Ammon's horn (tissue), 1 donor: ENCODE data around the gene ACTR6.
"Not testable (repeated sequence)": the region's sequence is repeated elsewhere in the genome, so short reads cannot be mapped to it uniquely, and the experiment has no call there.

Experiments
- DNase-seq: peaks from one replicate; pipeline ENCODE4 v3.0.0-alpha.2; 2016; ENCODE audit warnings: low spot score

The ACTR6 gene

DNA sequence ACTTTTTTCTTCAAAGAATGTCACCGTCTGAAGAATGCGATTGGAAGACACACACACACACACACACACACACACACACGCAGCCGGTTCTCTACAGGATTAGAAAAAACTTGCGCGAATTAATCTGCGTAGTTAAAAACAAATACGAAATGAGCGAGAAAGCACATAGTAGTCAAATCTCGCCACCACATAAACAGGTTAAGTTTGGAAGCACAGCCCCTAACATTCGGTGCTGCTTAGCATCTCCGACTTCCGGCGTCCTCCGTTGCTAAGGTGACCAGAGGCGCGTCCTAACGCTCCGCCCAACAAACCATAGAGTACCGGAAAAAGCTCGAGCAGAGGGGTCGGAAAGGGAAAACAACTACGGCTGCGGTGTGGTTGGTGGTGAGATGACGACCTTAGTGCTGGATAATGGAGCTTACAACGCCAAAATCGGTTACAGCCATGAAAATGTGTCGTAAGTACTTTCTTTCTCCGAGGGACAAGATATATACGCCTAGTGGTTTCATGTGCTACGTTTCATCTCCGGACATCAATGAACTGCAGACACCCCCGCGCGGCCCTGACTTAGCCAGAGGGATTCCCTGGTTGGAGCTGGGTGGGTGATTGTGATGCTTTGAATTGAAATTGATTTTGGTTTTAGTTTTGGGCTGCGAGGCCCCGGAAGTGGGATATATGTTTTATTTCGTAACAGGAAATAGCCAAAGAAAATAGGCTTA, at the start of gene ACTR6:
TSS of gene ACTR6 (plus strand) at position 353 of the 719 bp plus-strand sequence. CDS start at position 390, 37 bp downstream.
- DNase-seq = peak; percentile 97

DNA sequence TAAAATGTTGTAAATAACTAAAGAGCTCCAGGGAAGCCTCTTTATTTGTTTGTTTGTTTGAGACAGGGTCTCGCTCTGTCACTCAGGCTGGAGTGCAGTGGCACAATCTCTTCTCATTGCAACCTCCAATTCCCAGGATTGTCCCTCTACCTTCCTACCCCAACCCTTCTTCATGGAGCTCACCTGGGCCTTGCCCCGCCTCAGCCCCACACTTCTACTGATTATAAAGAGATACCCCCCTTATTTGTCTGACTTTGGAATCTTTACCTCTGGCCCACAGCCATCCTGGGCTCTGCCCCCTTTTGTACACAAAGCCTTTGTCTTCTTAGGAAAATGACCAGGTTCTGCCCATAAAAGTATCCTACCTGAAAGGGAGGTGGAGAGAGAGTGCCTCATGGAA, 48.8 kb upstream of the ACTR6 start:
- DNase-seq = no peak

DNA sequence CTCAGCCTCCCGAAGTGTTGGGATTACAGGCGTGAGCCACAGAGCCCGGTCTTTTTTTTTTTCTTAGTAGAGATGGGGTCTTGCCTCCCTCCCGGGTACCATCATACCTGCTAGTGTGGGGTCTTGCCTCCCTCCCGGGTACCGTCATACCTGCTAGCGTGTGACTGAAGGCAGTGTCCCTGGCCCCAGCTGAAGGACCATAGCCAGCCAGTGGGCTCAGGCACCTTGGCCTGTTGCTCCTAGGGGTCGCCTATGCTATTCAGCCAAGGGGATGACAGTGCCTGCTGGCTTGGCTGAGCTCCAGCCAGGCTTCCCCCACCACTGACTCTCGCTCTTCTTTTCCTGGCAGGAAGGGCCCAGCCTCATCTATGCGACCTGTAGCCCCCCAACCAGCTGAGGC, 47.5 kb upstream of the ACTR6 start:
- no peak for DNase-seq

DNA sequence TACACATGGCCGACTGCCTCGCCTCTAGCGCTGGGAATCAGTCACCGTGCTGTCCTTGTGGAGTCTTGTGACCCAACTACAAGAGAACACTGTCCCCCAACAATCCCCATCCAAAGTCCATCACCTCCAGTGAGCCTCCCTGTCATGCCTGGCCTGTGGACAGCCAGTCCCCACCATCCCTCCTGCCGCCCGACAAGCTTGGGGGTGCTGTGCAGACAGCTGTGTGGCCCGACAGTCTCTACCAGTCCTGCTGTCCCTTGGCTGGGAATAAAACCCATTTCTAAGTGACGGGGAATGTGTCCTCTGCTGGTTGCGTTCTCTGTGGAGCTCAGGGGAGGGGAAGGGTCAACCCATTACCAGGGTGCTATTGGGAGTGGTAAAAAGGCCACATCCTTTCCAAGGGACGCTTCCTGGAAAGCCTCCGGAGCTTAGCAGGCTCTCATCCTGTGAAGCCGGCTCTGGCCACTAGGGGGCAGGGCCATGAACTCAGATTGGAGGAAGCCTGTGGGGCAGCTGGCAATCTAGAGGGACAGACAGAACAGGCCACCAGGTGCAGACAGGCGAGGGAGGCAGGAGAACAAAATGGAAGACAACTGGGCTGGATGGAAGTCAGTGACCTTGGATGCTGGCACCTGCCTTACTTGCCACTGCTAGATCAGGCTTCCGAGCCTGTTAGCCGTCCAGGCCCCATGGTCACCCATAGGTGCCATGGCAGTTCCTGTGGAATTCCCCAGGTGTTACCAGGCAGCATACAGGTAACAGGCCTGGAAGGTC, 46.0 kb upstream of the ACTR6 start:
- DNase-seq = peak; percentile 52

DNA sequence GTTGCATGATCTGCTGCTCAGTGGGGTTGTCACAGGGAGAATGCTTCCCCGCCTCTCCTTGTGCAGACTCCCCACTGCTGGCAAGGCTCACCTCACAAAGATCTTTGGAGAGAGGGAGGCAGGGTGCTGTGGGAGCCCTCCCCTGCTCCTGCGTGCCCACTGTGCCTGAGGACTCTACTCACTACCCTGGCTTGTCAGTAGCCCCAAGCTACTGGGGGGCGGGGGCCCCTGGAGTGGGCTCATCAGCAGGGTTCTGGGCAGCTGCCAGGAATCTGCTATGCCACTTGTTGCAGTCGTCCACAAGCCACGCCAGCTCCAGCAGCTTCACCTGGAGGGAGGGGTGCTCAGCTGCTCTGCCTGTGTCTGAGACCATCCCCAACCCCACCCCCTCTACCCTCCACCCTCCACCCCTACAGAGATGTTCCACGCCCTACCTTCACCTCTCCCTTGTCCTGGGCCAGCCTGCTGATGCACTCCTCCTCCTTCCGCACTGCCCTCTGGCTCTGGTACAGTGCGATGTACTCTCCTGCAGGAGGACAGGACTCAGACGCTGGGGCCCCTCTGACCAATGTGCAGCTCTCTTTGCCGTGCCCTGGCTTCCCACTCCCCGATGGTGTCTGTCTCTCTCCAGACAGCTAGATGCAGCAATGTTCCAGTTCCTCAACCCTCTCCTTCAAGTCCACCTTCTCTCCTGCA, 43.7 kb upstream of the ACTR6 start:
- no peak for DNase-seq

DNA sequence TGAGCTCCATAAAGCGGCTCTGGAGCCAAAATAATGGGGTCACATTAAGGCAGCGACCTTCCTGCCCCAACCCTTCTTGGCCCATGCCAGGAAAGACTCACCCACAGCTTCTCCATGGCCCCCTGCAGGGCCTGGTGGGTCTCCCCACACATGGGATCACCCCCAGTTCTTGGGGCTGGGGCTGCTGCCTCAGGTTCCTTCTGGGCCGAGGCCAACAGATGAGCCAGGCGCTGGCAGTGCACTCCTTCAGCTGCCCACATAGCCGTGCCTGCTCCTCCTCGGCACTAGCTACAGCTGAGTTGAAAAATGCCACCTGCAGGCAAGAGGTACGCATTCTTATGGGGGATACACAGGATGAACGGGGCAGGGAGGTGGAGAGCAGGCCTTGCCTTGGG, 43.2 kb upstream of the ACTR6 start:
- DNase-seq = no peak

DNA sequence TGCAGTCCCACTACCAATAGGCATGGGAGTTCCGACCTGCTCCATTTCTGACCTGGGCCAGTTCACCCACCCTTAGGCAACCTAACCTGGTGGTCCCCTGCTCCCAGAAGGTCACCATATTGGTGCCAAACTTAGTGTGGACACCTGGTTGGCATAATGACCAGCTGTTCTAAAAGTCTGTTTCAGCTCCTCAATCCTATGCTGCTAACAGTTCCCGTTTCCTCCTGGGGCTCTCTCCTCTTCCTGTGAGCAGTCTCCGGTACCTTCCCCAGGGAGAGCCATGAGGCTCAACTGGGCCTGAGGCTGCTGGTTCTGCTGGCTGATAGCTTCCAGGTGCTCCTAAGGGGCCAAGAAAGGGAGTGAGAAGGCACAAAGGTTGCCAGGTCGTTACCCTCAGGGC, 42.1 kb upstream of the ACTR6 start:
- DNase-seq = no peak

DNA sequence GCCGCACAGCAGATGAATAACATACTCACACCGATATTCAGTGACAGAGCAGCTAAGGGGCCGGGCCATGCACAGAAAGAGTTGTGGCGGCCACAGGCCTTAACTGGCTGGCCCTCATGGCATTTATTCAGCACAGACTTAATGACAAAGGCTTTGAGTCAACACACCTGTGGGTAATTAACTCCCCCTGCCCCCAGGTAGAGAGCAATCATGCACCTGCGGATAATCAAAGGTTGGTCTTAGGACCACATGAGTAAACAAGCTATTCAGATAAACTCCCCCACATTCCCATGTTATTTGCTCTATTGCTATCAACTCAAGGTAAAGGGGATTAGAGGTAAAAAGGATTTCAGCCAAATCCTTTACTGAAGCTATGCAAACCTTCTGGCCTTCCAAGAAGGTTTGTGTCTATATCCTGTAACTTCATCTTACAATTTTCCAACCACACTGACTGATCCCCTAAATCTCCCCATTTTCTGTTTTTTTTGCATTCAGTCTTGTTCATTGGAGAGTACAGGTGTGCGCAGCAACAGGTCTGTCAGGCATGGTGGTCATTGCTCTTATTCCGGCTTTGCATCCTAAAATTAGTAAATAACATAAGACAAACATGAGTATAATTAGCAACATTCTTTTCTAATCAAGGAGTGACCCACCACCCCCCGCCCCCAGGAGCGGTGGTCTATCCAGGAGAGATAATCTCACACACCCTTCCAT, 41.1 kb upstream of the ACTR6 start:
- no peak for DNase-seq

DNA sequence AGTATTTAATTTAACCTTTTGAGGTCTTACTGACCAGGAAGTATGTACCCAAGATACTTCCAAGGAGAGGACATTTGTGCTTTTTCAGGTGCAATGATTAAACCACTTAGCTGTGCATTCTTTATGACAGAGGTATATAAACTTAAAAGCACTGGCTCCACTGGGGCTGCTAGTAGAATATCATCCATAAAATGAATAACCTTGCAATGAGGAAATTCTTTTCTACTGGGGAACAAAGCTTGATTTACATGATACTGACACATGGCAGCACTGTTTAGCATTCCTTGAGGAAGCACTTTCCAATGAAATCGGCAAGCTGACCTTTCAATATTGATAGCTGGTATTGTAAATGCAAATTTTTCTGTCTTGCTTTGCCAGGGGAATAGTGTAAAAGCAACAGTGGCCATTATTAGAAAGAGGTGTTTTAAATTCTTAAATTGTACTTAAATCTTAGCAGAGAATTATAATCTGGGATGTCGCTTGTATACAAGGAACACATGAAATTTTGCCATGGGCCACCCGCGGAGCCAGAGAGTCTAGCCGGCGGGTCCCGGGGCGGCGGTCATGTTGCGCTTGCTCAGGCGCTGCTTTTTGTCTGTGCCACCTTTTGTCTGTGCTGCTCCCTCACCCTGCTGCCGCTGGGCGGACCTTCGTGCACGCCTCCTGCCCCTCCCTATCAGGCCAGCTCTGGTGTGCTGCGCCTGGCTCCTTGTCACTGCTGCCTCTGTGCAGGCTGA, 37.0 kb upstream of the ACTR6 start:
- DNase-seq = peak; percentile 87

DNA sequence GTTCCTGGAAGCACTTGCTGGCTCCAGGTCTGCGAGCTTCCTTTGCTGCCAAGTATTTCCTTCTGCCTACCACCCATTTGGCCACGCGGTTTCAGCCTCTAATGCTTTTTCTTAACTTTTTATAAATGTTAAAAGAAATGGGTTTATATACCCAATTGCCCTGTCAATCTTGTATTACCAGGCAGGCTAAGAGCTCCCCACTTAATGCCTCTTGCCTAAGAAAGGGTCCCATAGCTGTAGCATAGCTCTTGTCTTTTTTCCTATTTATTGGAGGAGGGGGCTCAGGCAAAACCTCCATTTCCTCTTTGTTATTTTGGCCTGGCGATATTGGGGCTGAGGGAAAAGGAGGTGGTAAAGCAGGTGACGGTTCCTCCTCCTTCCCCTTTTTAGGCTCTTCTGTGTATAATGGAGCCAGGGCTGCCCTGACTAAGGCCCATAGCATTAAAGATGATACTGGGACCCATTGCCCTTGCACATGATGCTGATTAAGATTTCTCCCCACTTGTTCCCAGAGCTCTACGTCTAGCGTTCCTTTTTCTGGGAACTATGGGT, 36.4 kb upstream of the ACTR6 start:
- no peak for DNase-seq

DNA sequence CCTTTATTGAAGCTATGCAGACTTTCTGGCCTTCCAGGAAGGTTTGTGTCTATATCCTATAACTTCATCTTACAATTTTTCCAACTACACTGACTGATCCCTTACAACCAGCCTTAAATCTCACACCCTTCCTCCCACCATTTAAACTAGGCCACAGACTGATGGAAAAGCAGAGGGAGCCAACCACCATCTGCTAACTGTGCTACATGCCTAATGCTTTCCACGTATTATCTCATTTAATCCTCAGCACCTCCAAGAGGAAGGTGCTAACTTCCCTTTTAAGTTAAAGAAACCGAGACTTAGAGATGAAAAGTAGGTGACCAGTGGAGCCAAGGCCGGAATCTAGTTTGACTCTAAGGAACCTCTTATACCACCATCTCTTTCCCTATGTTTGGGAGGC, 35.3 kb upstream of the ACTR6 start:
- DNase-seq = no peak

DNA sequence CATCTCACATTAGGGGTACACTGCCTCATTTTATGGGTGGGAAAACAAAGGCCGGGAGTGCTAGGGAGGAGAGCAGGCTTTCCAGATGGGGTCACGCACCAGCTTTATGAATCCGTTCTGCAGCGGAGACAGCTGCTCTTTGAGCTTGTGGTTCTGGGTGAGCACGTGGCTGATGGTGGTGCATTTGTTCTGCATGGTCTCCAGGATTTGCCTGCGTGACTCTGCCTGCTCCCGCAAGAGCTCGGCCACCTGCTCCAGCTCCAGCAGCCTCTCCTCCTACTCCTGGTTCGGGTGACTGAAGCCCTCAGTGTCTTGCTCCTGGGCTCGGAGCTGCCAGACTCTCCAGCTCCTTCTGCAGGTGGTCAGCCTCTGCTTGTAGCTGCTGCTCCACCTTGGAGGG, 34.4 kb upstream of the ACTR6 start:
- no peak for DNase-seq

DNA sequence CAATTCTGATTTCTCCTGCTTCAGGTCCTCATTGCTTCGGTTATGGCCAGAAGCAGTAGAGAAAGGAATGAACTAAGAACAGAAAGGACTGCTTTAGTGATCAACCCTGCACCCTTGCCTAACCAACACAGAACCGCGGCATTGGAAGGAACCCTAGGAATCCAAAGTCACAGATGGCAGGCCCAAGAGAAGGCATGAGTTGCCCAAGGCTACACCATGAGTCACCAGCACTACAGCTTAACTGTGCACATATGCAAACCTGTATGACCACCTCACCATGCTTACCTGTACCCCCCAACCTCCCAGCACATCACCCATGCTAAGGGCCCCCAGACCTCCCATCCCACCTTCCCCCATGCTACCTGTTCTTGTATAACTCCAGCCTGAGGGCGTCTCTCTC, 32.1 kb upstream of the ACTR6 start:
- DNase-seq = no peak

DNA sequence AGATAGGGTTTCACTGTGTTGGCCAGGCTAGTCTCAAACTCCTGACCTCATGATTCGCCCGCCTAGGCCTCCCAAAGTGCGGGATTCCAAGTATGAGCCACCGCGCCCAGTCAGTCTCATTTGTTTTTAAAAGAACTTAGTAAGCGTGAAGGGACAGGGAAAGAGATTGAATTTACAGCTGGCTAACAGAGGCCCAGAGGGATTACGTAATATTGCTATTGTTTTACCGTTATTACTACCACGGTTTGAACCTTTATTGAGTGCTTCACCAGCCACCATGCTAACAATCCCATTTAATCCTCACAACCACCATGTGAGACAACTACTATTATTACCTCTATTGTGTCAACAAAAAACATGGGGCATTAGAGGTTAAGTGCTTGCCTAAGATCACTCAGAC, 31.3 kb upstream of the ACTR6 start:
- no peak for DNase-seq

DNA sequence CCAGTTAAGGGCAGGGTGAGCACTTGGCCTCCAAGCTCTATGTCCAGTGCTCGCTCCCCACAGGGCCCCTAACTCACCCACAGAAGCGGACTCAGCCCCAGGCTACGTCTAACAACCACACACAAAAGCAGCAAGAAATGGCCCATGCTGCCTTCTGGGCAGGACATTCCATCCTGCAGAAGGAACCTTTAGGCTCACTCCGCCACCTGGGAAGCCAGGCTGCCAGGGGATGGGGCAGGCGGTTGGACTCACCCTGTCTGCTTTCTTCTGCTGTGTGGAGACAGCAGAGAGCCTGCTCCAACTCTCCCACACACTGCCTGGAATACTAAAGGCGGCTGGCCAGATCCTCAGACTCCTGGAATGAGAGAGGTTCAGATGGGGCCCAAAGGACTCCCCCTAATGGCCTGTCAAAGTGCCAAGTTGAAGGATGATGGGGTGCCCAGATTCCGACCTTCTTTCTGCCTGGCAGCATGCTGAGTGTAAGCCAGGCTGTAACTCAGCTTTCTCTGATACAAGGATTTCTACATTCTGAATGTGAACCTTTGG, 30.2 kb upstream of the ACTR6 start:
- DNase-seq = peak; percentile 33

DNA sequence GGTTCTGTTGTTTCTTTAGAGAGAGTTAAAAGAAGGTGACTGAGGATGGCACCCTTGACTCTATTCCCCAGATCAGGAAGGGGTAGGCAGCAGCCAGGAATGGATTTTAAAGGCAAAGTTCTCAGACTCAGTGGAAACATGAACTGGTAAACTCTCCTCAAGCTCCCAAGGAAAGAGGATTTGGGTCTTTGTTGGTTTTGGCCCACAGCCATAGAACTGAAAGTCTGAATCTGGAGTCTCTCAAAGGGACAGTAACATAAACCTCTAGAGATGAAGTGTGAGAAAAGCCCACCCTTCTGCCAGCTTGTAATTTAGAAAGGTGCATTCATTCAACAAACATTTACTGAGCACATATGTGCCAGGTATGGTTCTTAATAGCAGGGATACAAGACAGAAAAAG, 29.4 kb upstream of the ACTR6 start:
- DNase-seq = no peak

DNA sequence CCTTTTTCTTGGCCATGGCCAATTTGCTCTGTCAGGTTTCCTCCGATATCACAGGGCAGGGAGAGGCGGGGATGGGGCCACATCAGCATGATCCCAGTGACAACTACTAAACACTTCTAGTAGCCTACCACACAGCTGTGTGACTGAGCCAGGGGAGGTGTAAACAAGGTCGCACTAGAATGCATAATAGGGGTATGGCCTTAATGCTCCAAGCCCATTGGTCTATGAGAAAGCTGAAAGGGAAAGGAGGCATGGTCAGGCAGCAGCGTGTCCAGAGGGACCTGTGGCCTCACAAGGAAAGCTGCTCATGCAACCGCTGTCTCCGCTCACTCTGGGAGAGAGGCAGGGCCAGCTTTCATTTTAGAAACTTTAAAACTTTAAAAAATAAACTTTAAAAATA, 27.5 kb upstream of the ACTR6 start:
- DNase-seq = no peak

DNA sequence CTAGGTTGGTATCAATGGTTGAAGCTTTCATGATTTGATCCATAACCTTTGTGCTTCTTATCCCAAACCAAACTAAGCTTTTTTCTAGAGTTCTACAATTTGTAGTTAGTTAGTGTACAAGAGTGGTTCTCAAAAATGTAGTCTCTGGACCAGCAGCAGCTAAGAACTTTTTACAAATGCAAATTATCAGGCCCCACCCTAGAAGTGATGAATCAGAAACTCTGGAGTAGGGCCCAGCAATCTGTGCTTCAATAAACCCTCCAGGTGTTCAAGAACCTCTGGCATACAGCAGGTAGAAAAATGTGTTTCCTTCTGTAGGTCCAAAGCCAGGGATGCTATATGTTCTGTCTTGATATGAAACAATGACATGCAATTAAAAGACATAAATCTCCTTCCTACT, 26.1 kb upstream of the ACTR6 start:
- no peak for DNase-seq

DNA sequence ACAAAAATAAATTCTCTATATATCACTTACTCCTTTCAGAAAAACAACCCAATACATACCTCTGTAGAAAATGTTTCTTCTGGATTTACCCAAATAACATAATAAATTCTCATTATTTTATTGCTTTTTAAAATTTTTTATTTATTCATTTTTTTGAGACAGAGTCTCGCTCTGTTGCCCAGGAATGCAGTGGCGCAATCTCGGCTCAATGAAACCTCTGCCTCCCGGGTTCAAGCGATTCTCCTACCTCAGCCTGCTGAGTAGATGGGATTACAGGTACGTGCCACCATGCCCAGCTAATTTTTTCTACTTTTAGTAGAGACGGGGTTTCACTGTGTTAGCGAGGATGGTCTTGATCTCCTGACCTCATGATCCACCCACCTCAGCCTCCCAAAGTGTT, 24.1 kb upstream of the ACTR6 start:
- DNase-seq = not testable (repeated sequence)

DNA sequence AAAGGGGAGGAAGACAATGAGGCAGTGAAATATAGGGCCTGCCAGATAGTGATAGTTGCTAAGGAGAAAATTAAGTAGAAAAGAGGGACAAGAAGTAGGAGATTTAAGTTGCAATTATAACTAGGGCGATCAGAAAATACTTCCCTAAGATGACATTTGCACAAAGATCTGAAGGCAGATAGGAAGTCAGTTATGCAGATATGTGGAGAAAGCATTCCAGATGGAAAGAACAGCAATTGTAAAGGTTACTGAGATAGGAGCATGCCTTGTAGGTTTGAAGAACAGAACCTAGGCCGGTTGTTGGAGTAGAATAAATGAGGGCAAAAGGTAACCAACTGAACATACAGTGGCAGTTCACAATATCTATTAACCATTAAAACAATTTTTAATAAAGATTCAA, 21.4 kb upstream of the ACTR6 start:
- no peak for DNase-seq

DNA sequence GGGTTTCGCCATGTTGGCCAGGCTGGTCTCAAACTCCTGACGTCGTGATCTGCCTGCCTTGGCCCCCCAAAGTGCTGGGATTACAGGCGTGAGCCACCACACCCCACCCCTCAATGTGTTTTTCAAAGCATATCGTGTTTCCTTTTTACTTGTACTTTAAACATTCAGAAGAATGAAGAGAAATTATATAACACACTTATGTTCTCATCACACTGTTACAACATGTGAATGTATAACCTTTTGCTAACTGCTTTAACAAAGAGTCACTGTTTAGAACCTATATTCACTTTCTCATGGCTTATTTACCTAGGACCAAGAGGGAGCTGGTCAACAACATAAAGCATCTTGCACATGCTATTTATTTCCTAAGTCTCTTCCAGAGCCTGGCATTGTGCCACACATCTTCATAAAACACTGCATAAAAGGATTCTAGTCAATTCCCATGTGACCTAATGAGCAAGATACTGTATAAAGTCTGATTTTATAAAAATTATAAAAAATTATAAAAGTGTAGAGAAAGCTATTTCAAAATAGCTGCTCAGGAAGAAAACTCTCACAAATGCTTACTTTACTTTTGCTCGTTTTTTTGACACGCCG, 16.0 kb upstream of the ACTR6 start:
- no peak for DNase-seq
